HG03039 (cell line): ENCODE data around the gene ARHGAP45.
A peak's percentile ranks its signal among the peaks of the same experiment; 100 is the strongest.

Source experiments
- ATAC-seq: cut with Tn5 transposase; IDR thresholded peaks from one replicate; pipeline ENCODE4 v1.9.1; 2021; ENCODE audit warnings: mild to moderate bottlenecking, moderate library complexity; ENCODE audit not compliant: unreplicated experiment

Gene ARHGAP45

DNA sequence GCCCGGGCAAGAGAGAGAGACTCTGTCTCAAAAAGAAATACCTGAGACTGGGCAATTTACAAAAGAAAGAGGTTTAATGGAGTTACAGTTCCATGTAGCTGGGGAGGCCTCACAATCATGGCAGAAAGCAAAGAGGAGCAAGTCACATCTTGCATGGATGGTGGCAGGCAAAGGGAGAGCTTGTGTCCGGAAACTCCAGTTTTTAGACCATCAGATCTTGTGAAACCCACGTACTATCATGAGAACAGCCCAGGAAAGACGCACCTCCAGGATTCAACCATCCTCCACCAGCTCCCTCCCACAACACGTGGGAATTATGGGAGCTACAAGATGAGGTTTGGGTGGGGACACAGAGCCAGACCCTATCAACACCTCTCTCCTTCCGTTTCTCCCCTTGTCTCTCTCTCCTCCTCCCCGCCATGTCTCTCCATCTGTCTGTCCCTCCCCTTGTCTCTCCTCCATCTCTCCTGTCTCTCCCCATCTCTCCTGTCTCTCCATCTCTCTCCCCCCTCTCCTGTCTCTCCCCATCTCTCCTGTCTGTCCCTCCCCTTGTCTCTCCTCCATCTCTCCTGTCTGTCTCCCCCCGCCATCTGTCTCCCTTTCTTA lies 18.2 kb downstream of the ARHGAP45 start:
- no peak for ATAC-seq

GRCh38 chr19:1085676-1086442 lies 18.9 kb downstream of the ARHGAP45 start:
- no peak for ATAC-seq

DNA sequence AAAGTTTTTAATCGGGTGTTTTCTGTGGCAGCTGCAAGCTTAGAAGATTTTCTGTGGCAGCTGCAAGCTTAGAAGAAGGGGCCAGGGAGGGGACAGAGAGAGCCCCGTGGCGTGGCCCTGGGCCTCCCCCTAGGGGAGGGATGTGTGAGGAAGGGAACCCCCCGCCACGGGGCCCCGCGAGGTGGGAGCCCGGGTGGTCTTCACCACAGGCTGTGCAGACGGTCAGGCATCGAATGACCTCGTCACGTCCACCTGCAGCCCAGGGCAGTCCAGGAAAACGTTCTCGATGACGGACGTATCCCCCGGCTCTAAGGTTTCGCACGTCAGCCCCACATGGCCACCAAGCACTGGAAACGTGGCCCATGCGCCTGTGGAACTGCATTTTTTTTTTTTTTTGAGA lies 19.6 kb downstream of the ARHGAP45 start:
- no peak for ATAC-seq

DNA sequence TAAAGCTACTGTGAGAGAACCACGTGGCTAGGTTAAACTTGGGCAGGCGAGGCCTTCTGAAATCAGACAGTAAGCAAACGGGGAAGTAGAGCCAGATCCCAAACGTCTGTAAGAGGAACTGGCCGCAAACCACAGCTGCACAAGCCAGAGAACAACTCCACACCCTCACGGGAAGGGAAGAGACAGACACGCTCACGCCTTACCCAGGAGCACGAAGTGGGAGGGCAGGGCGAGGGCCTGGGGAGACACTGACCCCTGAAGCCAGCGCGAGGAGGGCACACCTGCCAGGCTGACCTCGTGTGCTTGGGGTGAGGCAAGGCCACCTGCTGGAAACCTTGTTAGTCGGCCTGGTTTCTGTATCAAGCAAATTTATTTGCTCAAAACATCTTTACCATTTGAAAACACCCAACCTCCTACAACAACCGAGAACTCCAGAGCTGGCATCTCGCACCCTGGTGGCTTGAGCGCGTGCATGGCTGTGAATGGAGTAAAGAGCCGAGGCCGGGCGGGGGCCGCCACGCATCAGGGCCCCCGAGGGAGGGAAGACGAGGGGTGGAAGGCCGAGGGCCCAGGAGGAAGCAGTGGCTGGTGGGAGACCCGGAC lies 20.9 kb downstream of the ARHGAP45 start:
- no peak for ATAC-seq

GRCh38 chr19:1088416-1089010 lies 21.5 kb downstream of the ARHGAP45 start:
- ATAC-seq = no peak

DNA sequence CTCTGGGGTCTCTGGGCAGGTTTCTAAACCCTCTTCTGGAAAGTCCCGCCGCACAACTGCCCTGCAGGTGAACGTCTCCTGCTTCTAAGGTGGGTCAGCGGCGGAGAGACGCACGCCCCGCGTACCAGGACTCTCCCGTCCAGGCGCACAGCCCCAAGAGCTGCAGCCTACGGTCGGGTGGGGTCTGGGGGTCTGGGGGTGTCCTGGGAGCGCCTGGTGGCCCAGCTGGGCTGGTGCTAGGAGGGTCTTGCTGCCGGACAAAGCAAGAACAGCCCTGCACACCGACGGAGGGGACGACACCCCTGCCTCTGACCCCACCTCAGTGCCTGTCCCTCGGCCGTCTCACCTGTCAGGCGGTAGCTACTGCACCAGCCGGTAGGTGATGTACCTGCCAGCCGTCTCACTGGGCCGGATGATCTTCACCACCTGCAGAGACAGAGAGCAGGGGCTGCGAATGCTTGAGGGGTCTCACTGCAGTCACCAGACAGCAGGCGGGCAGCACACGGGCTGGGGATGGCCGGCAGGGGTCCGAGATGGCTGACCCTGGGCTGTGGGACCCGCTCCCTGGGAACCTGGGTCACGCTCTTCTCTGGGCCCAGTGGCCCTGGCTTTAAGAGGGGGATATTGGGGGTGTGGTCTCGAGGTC lies 22.3 kb downstream of the ARHGAP45 start:
- ATAC-seq = no peak

DNA sequence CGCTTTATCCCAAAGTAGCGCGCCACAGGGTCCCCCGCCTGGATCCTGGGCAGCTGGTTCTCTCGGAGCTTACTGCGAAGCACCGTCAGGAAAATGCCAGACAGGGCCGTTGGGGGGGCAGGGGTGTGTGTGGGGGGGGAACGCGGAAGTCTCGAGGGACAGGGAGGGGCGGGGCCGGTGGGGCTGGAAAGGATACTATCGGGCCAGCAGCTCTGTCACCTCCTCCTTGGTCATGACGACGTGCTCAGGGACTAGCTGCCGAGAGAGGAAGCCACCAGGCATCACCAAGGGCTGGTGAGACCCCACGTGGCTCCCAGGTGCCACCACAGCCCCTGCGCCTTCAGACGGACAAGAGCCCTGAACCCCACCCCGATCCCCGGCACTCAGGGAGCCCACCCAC lies 22.9 kb downstream of the ARHGAP45 start:
- no peak for ATAC-seq

DNA sequence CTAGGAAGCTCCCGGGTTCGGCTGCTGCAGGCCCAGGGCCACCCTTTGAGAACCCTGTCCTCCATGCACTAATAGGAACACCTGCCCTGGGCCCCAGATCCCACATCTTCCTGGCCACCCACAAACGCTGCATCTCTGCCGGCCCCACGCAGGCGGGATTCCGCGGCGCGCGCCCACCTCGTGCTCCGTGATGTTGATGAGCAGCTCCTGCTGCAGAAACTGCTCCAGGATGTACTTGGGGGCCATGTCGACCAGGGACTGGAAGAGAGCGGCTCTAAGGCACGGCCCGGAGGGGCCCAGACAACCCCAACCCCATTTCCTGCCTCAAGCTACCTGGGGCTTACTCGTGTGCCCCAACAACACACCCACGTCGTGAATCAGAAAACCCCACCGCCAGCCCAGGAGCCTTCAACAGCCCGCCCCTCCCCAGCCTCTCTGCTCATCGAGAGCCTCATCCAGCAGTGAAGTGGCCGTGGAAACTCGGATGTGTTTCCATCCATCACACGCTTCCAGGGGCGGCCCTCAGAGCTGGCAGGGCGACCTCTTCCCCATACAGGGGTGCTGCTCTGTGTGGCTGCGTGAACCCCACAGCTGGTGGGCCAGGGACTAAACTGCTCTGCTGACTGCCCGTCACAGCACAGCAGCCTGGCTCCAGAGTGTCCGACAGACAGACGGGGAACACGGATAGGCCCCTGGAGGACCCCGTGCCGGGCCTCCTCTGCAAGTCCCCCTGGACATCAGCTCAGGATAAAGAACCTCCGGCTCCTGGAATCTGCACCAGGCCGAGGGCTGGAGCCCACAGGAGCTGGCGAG lies 24.0 kb downstream of the ARHGAP45 start:
- ATAC-seq = no peak

DNA sequence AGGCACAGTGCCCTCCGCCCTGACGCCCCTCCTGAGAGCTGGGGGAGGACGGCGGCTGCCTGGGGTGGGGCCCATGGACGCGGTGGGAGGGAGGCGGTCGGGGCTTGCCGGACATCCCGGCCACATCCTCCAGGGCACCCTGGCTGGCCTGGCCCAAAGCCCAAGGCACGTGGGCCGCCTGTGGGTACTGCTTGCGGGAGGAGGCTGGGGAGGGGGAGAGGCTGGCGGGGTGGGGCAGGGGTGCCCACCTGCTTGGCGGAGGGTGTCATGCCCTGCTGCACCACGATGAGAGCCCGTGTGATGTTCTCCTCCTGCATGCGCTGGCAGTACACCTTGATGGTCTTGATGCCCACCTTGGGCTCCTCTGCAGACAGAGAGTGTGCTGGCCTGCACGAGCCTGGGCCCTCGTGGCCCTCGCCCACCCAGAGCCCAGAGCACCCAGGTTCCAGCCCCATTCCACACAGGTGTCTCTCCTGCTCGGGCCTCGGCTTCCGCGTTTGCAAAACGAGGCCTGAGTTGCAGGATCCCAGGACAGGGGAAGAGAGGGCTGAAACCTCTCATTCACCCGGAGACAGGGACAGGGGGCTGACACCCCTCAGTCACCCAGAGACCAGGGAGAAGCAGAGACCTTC lies 24.7 kb downstream of the ARHGAP45 start:
- ATAC-seq = no peak

DNA sequence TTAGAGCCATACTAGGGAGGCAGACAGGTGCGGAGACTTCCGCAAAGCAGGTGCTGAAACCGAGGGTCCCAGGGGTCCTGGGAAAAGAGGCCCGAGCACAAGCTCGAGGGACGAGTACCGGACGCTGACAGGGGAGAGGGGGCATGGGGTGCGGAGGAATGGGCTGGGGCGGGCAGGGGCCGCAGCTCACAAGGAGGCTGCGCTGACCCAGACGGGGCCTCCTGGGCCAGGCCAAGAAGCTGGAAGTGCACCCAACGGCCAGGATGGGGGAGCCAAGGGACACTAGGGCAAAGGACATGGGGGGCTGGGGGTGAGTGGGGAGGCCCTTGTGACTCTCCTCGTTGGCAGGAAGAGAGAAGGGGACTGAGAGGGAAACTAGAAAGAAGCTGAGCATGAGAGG lies 26.4 kb downstream of the ARHGAP45 start:
- ATAC-seq = no peak

- ATAC-seq = no peak
These were observed 27.0 kb downstream of the ARHGAP45 start for GRCh38 chr19:1093811-1094553.

DNA sequence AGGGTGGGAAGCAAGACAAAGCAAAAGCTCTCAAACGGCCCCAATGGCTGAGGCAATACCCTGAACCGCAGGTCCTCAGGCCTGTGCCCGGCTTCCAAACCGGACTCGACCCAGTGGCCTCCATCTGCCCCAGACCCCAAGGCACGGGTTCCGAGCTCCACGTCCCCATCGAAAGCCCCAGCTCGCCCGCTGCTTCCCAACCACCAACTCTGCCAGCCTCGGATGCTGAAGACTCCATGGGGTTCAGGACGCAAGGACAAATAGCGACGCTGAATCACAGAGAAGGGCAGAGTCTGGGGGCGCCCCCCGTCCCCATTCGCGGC lies 27.6 kb downstream of the ARHGAP45 start:
- no peak for ATAC-seq

DNA sequence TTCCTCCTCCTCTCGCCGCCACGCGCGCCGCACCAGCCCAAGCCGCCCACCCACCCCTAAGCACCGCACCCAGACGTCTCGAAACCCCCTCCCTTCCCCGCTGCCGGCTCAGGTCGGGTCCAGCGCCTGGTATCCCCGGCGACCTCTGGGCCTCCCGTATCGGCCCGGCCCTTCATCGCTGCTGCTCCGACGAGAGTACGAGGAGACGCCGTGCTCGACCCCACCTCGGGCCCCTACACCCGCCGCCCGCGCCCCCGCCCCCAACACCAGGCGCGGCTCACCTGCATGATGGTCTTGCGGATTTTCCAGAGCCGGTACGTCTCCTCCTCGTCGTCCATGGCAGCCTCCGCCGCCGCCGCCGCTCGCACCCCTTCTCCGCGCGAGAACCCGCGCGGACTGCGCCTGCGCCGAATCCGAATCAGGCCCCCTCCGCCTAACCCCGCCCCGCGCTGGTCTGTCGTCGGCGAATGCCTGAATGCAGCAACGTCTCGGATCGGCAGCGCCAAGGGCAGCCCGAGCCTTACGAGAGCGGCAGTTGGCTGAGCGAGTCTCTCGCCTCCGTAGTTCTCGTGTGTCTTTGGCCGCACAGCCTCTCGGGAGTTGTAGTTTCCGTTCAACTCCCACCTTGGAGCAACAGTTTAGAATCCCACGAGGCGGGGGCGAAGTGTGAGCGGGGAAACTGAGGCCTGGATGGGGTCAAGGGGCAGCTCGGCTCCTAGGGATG lies 28.2 kb downstream of the ARHGAP45 start, which contains the start of gene POLR2E:
TSS of gene POLR2E (minus strand) at position 398 of the 724 bp plus-strand sequence. CDS start at position 338, 60 bp downstream.
- peak; percentile 63 for ATAC-seq

- no peak for ATAC-seq
These were observed 30.8 kb downstream of the ARHGAP45 start for GRCh38 chr19:1097810-1098176.

DNA sequence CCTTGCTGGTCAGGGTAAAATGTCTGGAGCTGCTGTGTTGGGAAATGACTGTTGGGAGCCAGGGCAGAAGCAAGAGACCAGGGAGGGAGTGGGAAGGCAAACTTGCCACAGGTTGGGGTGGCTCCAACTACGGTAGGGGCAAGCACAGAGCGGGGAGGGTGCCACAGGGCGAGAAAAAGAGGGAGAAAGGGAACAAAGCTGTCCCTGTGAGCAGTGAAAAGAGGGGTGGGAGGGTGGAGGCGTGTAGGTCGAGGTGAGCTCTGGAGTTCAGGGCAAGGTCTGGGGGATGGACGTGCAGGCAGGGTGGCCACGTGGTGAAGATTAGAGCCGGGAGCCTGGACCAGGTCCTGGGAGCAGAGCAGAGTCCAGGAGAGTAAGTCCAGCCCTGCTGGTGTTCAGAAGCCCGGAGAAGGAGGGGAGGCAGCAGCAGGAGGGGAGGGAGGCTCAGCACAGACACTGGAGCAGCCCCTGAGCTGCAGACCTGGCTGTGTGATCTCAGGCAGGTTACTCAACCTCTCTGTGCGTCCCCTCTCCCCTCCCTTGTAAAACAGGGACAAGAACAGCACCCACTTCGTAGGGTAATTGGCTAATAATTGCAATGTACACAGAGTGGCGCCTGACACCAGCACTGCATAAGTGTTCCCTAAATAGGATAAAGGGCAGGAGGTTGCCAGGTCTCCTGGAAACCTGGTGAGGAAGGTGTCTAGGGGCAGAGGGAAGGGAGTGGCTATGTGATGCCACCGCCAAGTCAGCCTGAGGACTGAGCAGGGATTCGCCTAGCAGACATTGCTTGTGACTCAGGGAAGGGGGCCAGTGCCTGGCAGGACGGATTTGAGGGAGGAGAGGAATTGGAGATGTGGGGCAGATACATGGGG lies 31.4 kb downstream of the ARHGAP45 start:
- ATAC-seq = no peak

DNA sequence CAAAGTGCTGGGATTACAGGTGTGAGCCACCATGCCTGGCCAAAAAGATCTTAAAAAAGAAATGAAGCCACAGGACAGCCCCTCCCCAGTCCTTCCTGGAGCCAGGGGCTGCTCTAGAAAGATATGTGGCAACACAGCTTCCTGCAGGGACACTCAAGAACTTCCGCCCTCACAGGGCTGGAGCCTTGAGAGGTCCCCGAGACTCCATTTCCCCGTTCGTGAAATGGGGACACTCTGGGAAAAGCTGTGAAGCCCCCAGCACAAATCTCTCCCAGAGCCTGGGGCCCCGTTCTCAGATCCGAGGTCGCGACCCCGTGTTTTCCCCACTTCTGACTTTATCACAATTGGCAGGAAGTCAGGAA lies 34.4 kb downstream of the ARHGAP45 start:
- ATAC-seq = no peak

DNA sequence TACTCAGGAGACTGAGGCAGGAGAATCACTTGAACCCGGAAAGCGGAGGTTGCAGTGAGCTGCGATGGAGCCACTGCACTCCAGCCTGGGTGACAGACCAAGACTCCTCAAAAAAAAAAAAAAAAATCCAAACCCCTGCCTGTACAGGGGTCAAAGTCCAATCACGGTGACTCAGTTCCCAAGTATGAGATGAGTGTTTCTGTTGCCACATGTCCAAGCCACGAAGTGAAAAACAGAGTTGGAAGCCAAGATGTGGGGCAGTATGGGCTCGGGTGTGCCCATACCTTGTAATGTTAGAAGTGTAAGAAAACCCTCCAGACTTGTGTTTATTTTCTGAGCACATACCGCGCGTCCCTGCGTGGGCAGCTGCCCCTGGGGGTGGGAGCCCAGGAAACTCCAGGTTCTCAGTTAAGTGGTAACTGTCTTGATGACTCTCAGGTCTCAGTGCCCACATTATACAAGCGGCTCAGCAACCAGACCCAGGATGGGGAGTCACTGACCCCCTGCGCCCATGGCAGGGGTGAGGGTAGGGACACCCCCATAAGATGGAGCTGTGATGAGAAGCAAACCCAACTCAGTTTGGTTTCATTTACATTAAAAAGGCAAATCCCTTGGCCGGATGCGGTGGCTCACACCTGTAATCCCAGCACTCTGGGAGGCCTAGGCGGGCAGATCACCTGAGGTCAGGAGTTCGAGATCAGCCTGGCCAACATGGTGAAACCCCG lies 35.6 kb downstream of the ARHGAP45 start:
- ATAC-seq = no peak
